C4-2B (cell line): Measurements from ENCODE around the gene ANKRD30B.
"Not testable (repeated sequence)": the region's sequence is repeated elsewhere in the genome, so short reads cannot be mapped to it uniquely, and the experiment has no call there.

Experiments used
- H3K27ac ChIP-seq: fragments of 450-650 bp; 2 replicates; pipeline ENCODE4 v1.5.1; 2017
- CTCF ChIP-seq: fragments of 450-650 bp; conservative IDR thresholded peaks from 2 replicates; pipeline ENCODE4 v1.5.1; 2017; ENCODE audit warnings: mild to moderate bottlenecking
- ZFX ChIP-seq: fragments of 450-650 bp; IDR thresholded peaks from 2 replicates; pipeline ENCODE4 v1.6.1; 2017

Gene ANKRD30B

GRCh38 chr18:14768241-14768640 lies 20.3 kb downstream of the ANKRD30B start:
- no peak overlapping the region for H3K27ac ChIP-seq
- TF ChIP-seq CTCF (no peak), ZFX (no peak)

- no peak overlapping the region for H3K27ac ChIP-seq
- TF ChIP-seq CTCF = no peak
- TF ChIP-seq ZFX = no peak
Observed at GRCh38 chr18:14769381-14769780, 21.4 kb downstream of the ANKRD30B start.

GRCh38 chr18:14776801-14777200 lies 28.8 kb downstream of the ANKRD30B start:
- TF ChIP-seq ZFX = no peak
- H3K27ac ChIP-seq = no peak overlapping the region

- no peak overlapping the region for H3K27ac ChIP-seq
- TF ChIP-seq ZFX (no peak), CTCF (no peak)
Observed at GRCh38 chr18:14781671-14782070, 33.7 kb downstream of the ANKRD30B start.

- H3K27ac ChIP-seq = no peak overlapping the region
- TF ChIP-seq CTCF (no peak), ZFX (no peak)
Observed at GRCh38 chr18:14784133-14784532, 36.2 kb downstream of the ANKRD30B start.

GRCh38 chr18:14796876-14797275 lies 48.9 kb downstream of the ANKRD30B start:
- H3K27ac ChIP-seq = not testable (repeated sequence)

- H3K27ac ChIP-seq = not testable (repeated sequence)
Observed at GRCh38 chr18:14797969-14798764, 50.2 kb downstream of the ANKRD30B start.

GRCh38 chr18:14811081-14811480 lies 63.1 kb downstream of the ANKRD30B start:
- not testable (repeated sequence) for H3K27ac ChIP-seq

GRCh38 chr18:14826972-14827632 lies 79.1 kb downstream of the ANKRD30B start:
- not testable (repeated sequence) for H3K27ac ChIP-seq

- not testable (repeated sequence) for H3K27ac ChIP-seq
Observed at GRCh38 chr18:14841607-14842006, 93.6 kb downstream of the ANKRD30B start.

- H3K27ac ChIP-seq = not testable (repeated sequence)
Observed at GRCh38 chr18:14851533-14851932, 103.6 kb downstream of the ANKRD30B start.

- H3K27ac ChIP-seq = not testable (repeated sequence)
Observed at GRCh38 chr18:14855634-14856033, 107.7 kb downstream of the ANKRD30B start.

- H3K27ac ChIP-seq = not testable (repeated sequence)
Observed at GRCh38 chr18:14856256-14856655, 108.3 kb downstream of the ANKRD30B start.

GRCh38 chr18:14858514-14858913 lies 110.5 kb downstream of the ANKRD30B start:
- not testable (repeated sequence) for H3K27ac ChIP-seq

- H3K27ac ChIP-seq = not testable (repeated sequence)
Observed at GRCh38 chr18:14859995-14860394, 112.0 kb downstream of the ANKRD30B start.

- not testable (repeated sequence) for H3K27ac ChIP-seq
Observed at GRCh38 chr18:14866426-14866825, 118.5 kb downstream of the ANKRD30B start.
